ENCODE measurements around the gene TRA2B. TPM values are rescaled to one million over a fixed set of nuclear protein-coding genes. Genes with fewer than 3 reads are reported as not detected.

The TRA2B gene
- total RNA-seq, 4 donors from 2014 or later: 118 to 237 (median 126) TPM

DNA sequence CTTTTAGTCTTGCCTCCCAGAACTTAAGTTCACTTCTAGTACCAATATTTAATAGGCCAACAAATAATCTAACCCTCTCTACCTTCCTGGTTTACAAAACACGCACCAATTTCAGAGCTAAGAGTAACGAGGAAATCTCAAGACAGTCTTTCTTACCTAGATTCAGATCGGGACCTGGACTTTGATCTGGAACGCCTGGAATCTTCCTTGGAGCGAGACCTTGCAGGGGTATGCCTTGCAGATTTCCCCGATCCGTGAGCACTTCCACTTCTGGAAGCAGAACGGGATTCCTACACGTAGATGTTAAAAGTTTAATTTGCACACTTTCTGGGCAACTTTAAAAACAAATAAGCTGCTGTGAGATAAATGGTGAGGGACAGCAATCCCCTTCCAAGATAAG lies 11.4 kb downstream of the TRA2B start:
- TF ChIP-seq, protein P1, sequence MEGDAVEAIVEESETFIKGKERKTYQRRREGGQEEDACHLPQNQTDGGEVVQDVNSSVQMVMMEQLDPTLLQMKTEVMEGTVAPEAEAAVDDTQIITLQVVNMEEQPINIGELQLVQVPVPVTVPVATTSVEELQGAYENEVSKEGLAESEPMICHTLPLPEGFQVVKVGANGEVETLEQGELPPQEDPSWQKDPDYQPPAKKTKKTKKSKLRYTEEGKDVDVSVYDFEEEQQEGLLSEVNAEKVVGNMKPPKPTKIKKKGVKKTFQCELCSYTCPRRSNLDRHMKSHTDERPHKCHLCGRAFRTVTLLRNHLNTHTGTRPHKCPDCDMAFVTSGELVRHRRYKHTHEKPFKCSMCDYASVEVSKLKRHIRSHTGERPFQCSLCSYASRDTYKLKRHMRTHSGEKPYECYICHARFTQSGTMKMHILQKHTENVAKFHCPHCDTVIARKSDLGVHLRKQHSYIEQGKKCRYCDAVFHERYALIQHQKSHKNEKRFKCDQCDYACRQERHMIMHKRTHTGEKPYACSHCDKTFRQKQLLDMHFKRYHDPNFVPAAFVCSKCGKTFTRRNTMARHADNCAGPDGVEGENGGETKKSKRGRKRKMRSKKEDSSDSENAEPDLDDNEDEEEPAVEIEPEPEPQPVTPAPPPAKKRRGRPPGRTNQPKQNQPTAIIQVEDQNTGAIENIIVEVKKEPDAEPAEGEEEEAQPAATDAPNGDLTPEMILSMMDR (IDR thresholded peaks at IDR 0.05; ENCODE audit: low read depth): no peak

DNA sequence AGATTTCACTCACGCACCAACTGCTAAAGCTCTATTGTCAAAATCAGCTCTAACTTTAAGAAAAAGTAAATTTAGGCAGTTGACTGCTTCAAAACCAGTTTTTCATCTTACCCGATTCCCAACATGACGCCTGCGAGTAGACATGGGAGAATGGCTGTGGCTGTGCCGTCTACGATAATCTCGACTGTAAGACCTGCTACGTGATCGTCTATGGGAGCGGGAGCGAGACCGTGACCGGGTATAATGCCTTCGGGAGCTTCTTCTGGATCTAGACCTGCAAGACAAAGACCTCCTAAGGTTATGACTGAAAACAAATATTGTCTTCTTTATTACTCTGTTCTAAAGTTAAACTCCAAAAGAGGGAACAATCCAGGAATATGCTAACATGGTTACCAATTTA lies 12.5 kb downstream of the TRA2B start:
- TF ChIP-seq, protein P1 (IDR thresholded peaks at IDR 0.05; ENCODE audit: low read depth): no peak

DNA sequence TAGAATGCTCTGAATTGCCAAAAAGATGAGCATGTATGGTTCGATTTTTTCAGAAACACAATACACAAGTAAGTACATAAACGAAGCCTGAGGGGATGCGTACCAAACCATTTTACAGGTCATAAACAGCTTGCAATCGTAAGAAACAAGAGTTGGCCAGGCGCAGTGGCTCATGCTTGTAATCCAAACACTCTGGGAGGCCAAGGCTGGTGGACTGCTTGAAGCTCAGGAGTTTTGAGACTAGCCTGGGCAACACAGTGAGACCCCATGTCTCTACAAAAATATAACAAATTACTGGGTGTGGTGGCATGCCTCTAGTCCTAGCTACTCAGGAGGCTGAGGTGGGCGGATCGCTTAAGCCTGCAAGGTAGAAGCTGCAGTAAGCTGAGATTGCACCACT lies 13.4 kb downstream of the TRA2B start:
- TF ChIP-seq, protein P1 (IDR thresholded peaks at IDR 0.05; ENCODE audit: low read depth): no peak

DNA sequence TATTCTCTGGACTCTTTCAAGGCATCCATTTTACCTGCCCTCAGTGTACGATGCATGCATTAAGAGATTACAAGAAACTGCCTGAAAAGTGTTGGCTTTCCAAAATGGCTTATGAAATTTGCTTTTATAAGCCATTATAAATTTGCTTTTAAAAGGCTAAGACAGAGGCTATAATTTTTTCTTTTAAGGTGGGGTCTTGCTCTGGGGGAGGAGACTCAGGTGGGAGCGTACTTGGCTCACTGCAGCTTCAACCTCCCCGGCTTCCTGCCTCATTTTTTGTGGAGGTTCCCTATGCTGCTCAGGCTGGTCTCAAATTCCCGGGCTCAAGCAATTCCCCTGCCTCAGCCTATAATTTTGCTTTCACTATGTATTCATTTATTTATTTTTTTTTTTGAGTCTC lies 17.6 kb downstream of the TRA2B start:
- TF ChIP-seq, protein P1 (IDR thresholded peaks at IDR 0.05; ENCODE audit: low read depth): no peak

DNA sequence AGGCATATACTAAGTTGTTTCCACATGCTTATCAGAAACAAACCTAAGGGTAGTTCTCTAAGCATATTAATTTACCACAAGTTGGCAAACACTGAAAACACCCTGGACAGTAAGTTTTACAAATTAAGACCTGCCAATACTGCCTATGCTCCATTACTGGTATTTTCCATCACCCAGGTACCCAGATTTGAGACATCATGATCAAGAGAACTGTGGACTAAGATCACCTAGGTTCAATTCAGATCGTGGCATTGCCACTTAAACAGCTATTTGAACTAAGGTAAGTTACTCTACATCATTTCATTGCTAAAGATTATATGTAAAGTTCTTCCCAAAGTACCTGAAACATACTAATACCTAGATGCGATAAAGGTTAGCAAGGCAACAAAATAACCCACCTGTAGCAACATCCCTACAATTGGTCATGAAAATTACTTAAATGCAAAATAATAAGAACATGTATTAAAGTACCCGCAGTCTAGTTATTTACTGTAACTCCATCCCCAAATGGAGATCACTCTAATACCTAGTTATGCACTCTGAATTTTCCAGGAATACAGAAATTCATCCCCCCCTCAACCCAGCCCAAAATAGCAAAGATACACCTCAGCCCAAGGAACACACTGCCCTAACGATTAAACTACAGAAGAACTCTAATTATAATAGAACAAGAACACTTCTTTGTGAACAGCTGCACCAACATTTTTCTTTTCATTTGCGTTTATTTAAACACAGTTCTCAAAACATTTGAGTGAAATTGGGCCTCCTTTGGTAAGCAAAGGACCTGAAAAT lies 21.6 kb downstream of the TRA2B start:
- TF ChIP-seq, protein P1 (IDR thresholded peaks at IDR 0.05; ENCODE audit: low read depth): no peak

DNA sequence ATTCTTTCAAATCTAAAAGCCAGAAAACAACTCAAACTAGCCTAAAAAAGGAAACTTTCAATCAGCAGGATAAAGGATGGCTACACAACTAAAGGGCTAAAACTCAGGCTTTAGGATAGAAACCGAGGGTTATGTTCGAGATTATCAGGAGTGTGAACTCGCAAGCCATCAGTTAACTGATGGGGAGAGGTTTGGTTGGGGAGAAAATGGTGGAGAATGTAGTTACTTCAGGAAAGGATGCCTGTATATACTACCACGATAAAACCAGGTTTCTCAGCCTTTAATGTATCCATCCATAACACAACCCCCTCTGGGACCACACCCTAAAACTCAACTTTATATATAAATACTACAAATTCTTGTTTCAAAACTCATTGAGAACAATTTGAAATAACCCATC lies 22.2 kb downstream of the TRA2B start:
- TF ChIP-seq, protein P1 (IDR thresholded peaks at IDR 0.05; ENCODE audit: low read depth): no peak

DNA sequence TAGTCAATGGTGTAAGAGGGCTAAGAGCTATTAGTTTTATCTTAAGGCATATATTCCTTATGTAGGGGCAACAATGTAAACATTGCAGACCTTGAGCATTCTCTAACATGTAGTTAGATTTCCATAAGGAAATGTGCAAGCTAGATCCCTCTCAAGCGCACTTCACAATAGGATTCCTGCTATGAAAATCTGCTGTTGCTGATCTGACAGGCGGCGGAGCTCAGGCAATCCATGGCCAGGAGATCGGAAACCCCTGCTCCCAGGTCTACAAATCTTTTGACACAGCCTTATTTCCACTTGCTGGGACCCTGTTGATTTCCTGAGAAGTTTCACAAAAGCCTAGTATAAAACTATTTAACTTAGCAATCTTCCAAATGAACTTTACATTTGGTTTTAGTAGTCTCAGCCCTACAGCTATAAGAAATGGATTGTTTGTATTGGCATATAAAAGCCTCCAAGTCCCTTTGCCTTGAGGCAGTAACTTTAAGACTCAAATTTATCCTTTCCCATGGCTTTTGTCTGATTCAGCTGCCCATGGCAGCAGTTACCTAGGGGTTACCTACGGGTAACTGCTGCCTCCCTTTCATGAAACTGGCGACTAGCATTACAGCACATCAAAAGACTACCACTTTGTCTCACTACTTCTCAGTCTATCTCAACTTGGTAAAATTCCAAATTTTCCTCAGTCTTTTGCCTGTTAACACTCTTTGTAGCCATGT lies 22.7 kb downstream of the TRA2B start:
- TF ChIP-seq, protein P1 (IDR thresholded peaks at IDR 0.05; ENCODE audit: low read depth): no peak
